HG03280 (cell line): Measurements from ENCODE around the gene COL4A6.

ENCODE experiments used
- ATAC-seq: cut with Tn5 transposase; IDR thresholded peaks from one replicate; pipeline ENCODE4 v1.9.1; 2021; ENCODE audit warnings: mild to moderate bottlenecking, moderate library complexity; ENCODE audit not compliant: unreplicated experiment

COL4A6 gene

DNA sequence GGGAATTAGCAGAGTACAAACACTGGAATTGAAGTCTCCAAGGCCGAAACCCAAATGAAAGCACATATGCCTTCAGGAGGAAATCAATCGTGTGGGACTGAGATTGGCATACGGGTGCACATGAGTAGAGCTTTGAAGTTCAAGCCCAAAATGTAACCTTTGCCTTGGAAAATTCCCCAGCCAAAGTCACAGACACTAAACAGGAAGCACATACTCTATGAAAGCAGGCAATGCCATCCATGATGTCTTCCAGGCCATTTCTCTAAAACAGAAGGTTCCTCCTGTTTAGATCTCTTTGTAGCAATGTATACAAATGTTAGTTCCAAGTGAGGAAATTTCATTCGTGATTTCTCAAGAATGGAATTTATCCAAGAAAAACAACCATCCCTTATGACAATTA is 162.5 kb downstream of the COL4A6 start:
- ATAC-seq: no peak

GRCh38 chrX:108271397-108271787 is 166.8 kb downstream of the COL4A6 start:
- no peak for ATAC-seq

DNA sequence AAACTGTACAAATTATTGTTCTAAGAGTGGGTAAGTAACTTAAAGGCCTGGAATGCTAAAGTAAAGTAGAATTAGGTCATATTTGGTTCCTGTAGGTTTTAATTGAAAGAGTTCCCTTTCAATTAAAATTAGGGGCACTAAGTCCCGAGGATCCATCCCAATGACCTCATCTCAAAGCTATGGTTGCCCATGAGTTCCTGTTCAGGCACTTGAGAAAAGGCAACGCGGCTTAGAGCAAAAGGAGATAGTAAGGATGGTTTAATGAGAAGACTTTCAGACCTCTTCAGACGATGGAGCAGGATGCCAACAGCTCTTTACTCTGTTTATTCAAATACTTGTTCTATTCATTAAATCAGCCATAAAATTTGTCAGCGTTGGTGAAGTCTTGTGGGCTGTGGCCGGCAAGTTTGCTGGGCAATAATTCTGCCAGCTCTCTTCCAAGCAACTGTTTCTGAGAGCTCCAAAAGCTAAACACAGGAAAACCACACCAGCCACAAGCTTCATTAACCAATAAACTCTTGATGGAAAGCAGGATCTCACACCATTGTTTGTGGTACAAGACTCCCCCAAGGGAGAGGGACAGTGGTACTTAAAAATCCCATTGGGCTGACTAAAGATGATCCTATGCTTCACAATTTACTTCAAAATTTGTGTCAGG is 167.4 kb downstream of the COL4A6 start:
- no peak for ATAC-seq

GRCh38 chrX:108270280-108270679 is 167.9 kb downstream of the COL4A6 start:
- no peak for ATAC-seq

DNA sequence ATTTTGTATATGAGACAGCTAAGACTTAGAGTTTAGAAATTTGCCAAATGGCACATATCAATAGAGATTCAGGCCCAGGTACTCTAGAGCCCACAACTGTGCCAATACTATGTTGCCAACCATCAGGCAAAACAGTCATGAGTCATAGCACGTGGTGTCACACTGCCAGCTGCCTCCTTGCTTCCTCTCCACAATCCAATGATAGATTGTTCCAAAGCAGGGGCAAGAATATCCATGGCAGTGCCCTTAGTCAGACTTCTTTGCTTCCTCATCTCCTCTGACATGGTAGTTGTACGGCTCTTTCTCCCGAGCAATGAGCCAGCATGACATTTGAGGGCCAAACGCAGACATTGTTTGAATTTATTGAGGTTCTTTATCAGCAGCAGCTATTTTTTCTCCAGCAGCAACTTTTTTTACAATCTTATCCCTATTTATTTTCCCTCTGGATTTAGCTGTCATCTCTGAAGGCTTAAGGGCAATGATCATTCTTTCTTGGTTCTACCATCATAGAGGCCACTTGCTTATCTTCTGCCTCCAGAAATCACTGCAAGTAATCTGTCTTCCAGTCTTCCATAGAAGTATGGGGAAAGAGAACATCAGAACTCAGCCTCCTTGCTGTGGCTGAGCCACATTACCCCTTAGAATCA is 169.7 kb downstream of the COL4A6 start:
- no peak for ATAC-seq

DNA sequence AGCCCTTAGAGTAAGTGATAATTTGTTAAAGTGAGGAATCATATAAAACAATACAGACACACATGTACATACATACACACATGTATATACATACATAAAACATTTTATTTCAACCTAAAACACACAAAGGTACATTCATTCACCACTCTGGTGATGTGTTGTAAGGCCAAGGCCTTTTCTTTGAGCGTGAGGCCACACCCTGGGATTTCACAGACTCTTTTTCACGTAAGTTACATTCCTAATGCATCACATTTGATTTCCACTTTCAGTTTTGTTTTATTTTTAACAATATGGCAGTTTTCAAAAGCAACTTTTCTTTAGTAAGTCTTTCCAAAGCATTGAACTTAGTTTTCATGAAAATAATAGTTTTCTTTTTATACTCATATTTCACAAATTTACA is 170.7 kb downstream of the COL4A6 start:
- no peak for ATAC-seq

- no peak for ATAC-seq
Observed at GRCh38 chrX:108264376-108264775, 173.8 kb downstream of the COL4A6 start.

GRCh38 chrX:108261549-108262203 is 176.5 kb downstream of the COL4A6 start:
- ATAC-seq: no peak

- no peak for ATAC-seq
Observed at GRCh38 chrX:108257556-108257955, 180.7 kb downstream of the COL4A6 start.

DNA sequence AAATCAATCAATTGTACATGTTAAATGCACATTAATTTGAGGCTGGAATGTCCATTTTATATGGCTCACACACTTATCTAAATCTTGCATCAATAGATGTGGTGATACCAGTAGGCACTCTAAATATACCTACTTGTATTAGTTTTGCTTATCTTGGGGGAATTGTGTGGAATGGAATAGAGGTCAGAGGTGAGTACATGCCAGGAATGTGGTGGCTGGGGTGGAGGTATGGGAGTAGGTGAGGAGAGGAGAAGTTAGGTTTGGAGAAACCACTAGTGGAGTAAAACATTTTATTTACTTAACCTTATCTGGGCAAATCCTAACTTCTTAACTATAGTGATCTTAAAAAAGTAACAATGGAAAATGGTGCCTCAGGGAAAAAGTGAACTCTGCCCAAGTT is 183.6 kb downstream of the COL4A6 start:
- no peak for ATAC-seq

DNA sequence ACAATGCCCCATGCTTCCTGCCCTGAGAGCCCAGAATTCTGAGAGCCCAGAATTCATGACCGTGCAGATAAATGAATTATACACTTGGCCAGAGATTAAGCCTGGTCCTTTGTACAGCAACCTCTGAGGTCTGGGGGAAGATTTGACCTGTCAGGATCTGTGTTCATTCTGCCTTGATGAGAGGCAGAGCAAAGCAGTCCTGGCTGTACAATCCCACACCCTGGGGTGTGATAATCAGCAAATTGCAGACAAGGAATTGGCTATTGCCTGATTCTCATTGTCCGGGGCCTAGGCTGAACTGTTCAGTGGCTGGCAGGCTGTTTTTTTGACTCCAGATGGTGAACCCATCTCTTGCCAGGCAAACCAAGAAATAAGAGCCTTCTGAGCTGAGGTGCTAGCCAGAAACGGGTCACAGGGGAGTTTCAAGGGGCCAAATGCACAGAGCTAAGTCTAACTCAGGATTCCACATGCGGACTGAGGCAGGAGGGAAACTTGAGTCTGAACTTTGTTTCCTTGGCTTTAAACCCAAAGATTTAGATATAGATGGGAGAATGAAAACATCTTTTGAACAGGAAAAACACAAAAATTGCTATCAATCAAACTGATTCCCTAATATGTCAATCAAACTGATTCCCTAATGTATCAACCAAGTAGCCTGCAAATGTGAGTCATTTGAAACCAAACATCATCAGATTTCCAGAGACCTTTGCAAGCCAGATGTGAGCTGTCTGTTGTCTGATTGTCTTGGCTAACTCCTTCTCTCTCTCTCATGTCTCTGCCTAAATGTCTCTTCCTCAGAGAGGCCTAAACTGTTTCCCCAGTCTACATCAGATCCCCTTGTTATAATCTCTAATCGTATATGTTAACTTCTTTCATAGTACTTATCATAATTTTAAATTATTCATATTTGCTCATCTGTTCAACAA is 187.3 kb downstream of the COL4A6 start:
- no peak for ATAC-seq

GRCh38 chrX:108246304-108246954 is 191.8 kb downstream of the COL4A6 start:
- no peak for ATAC-seq

GRCh38 chrX:108245462-108245861 is 192.8 kb downstream of the COL4A6 start:
- no peak for ATAC-seq

DNA sequence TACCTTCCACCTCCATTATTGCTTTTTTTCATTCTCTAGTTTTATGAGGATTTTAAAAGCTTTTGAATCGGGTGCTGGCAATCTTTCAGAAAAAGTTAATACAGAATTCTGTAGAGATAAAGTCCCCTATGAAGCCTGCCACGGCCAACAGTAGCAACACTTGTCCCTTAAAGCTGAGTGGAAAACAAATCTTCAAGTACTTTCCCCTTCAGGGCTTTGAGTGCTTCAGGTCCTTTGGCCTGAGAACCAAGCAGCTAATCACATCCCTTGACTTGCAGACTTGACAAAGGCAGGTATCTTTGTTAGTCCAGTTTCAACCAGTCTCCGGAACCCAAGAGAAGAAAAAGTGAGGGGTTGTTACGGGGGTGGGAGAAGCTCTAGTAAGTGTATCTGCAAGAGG is 202.2 kb downstream of the COL4A6 start:
- ATAC-seq: no peak

GRCh38 chrX:108230574-108230973 is 207.6 kb downstream of the COL4A6 start:
- no peak for ATAC-seq

- no peak for ATAC-seq
Observed at GRCh38 chrX:108224727-108225621, 213.2 kb downstream of the COL4A6 start.

DNA sequence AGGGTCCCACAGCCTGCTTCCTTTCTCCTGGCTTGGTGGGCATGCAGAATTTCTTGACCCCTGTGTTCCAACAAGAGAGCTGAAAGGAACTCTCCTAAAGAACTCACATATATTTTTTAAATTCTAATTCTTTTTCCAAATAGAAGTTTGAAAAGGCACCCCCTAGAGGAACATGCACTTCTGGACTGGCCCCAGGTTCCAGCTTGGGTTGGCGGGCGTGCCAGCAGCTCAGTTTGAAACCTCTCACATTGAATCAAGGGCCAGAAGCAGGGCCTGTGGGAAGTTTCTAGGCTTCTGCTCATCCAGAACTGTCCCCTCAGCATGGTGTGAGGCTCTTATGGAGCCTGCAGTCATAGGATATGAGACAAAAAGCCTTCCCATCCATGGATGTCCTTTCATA is 214.0 kb downstream of the COL4A6 start:
- no peak for ATAC-seq

DNA sequence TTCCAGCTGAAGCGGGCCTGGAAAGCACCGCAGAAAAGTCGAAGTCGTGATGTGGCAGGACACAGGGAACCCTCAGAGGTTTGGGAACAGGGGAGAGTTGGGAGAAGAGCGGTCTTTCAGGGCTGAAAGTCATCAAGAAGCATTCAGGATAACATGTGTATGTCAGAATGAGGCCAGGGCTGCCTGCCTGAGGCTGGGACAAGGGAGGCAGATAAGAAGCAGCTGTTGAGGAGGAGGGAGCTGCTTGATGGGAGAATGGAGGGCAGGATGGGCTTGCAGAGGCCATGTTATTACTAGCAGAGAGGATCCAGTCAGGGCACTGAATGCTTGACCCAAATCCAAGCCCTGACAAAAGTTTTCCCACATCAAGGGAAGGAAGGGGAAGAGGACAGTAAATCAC is 214.6 kb downstream of the COL4A6 start:
- no peak for ATAC-seq

- ATAC-seq: no peak
Observed at GRCh38 chrX:108221301-108221864, 216.8 kb downstream of the COL4A6 start.
